Gastroesophageal sphincter (tissue), 3 donors: ENCODE measurements around the gene CADPS2.

Experiments used
- CTCF ChIP-seq, 4 experiments: fragments of 200-600 bp in 2 of 4; fragments of 450-650 bp in 2 of 4; sonication (generic) in 1 of 4; IDR thresholded peaks; one replicate each; pipeline ENCODE4 v1.5.1; 2017 to 2019; ENCODE audit warnings: antibody characterized with exemption in 4 of 4, mild to moderate bottlenecking in 2 of 4, moderate library complexity in 2 of 4
- EP300 ChIP-seq: sonication (generic); formaldehyde crosslinking; IDR thresholded peaks from one replicate; pipeline ENCODE4 v1.6.1; 2017; ENCODE audit warnings: antibody characterized with exemption, mild to moderate bottlenecking
- POLR2A ChIP-seq, 2 donors: fragments of 450-650 bp; IDR thresholded peaks; one replicate each; pipeline ENCODE4 v1.6.1; 2017; ENCODE audit warnings: antibody characterized with exemption in 2 of 2, mild to moderate bottlenecking in 2 of 2, moderate library complexity in 1 of 2
- POLR2AphosphoS5 ChIP-seq: sonication (generic); formaldehyde crosslinking; IDR thresholded peaks from one replicate; pipeline ENCODE4 v1.6.1; 2017; ENCODE audit warnings: antibody characterized with exemption

GRCh38 chr7:122460936-122461335, 425.3 kb downstream of the CADPS2 start:
- no peak for TF ChIP-seq POLR2A (IDR thresholded peaks at IDR 0.05)
- no peak for TF ChIP-seq POLR2AphosphoS5
- no peak for TF ChIP-seq CTCF (IDR thresholded peaks at IDR 0.05)
- no peak for TF ChIP-seq EP300
